GM12891 (cell line): ENCODE measurements around the gene TUBA3D.

Experiments
- POLR2A ChIP-seq: IDR thresholded peaks from 2 replicates; pipeline ENCODE4 v1.6.1; 2011; ENCODE audit warnings: low read depth, low read length, control low read depth
- POLR2AphosphoS5 ChIP-seq: IDR thresholded peaks from 2 replicates; pipeline ENCODE4 v1.6.1; 2011; ENCODE audit warnings: low read depth, low read length, control low read depth
- SPI1 ChIP-seq: IDR thresholded peaks from 2 replicates; pipeline ENCODE4 v1.6.1; 2011; ENCODE audit warnings: low read depth, low read length, control low read depth
- TAF1 ChIP-seq: IDR thresholded peaks from 2 replicates; pipeline ENCODE4 v1.6.1; 2011; ENCODE audit warnings: low read depth, low read length, control low read depth

GRCh38 chr2:131493199-131493968 lies 17.5 kb downstream of the TUBA3D start:
- TF ChIP-seq TAF1 (no peak), POLR2A (no peak), POLR2AphosphoS5 (no peak), SPI1 (no peak)
